Mucosa of rectum (tissue), 2 donors: Measurements from ENCODE around the gene PIEZO2.

ENCODE experiments used
- H3K27ac ChIP-seq, 2 donors: one replicate each; pipeline ENCODE4 v1.7.0; 2013; ENCODE audit warnings: inconsistent platforms in 2 of 2, low read depth in 2 of 2, low read length in 2 of 2
- H3K27me3 ChIP-seq, 2 donors: one replicate each; pipeline ENCODE4 v1.7.0; 2013; ENCODE audit warnings: low read length in 2 of 2; ENCODE audit not compliant: control insufficient read depth in 2 of 2, insufficient read depth in 2 of 2
- H3K36me3 ChIP-seq, 2 donors: one replicate each; pipeline ENCODE4 v1.7.0; 2013; ENCODE audit warnings: low read length in 2 of 2; ENCODE audit not compliant: control insufficient read depth in 2 of 2, insufficient read depth in 2 of 2
- H3K4me1 ChIP-seq, 2 donors: one replicate each; pipeline ENCODE4 v1.7.0; 2013; ENCODE audit warnings: low read length in 2 of 2, mild to moderate bottlenecking in 1 of 2; ENCODE audit not compliant: control insufficient read depth in 2 of 2, insufficient read depth in 2 of 2
- H3K4me3 ChIP-seq, 2 donors: one replicate each; pipeline ENCODE4 v1.7.0; 2013; ENCODE audit warnings: low read length in 2 of 2
- H3K9ac ChIP-seq, 2 donors: one replicate each; pipeline ENCODE4 v1.7.0; 2013; ENCODE audit warnings: low read length in 2 of 2, low read depth in 1 of 2, mild to moderate bottlenecking in 1 of 2
- H3K9me3 ChIP-seq, 2 donors: one replicate each; pipeline ENCODE4 v1.7.0; 2013; ENCODE audit warnings: low read length in 2 of 2; ENCODE audit not compliant: control insufficient read depth in 2 of 2
- donor health status: healthy.
- donor health status: Normal muscosa, but diverticular disease.

The PIEZO2 gene

GRCh38 chr18:10726198-10727068 lies 422.9 kb downstream of the PIEZO2 start:
- Histone ChIP-seq H3K9me3 (no peaks in the 10 kb centered on the region), H3K27me3 (no peaks in the 10 kb centered on the region), H3K4me1 (no peaks in the 10 kb centered on the region), H3K9ac (no peak overlapping the region), H3K36me3 (no peaks in the 10 kb centered on the region), H3K4me3 (no peak overlapping the region), H3K27ac (no peak overlapping the region)

- Histone ChIP-seq H3K36me3 (no peaks in the 10 kb centered on the region), H3K4me3 (no peak overlapping the region), H3K27me3 (no peaks in the 10 kb centered on the region), H3K27ac (no peak overlapping the region), H3K9ac (no peak overlapping the region), H3K4me1 (no peaks in the 10 kb centered on the region), H3K9me3 (no peaks in the 10 kb centered on the region)
These were observed 424.7 kb downstream of the PIEZO2 start for GRCh38 chr18:10724666-10725065.

- Histone ChIP-seq H3K27me3 (no peaks in the 10 kb centered on the region), H3K4me1 (no peaks in the 10 kb centered on the region), H3K9ac (no peak overlapping the region), H3K36me3 (no peaks in the 10 kb centered on the region), H3K27ac (no peak overlapping the region), H3K9me3 (no peaks in the 10 kb centered on the region), H3K4me3 (no peak overlapping the region)
These were observed 425.9 kb downstream of the PIEZO2 start for GRCh38 chr18:10723496-10723895.

- Histone ChIP-seq H3K27ac (no peak overlapping the region), H3K36me3 (no peaks in the 10 kb centered on the region), H3K9me3 (no peaks in the 10 kb centered on the region)
These were observed 430.6 kb downstream of the PIEZO2 start for GRCh38 chr18:10718809-10719208.

GRCh38 chr18:10715791-10716190 lies 433.6 kb downstream of the PIEZO2 start:
- Histone ChIP-seq H3K27ac (no peak overlapping the region), H3K27me3 (peaks cover 0 to 1% of the 10 kb centered on the region in 2 donors), H3K4me3 (no peak overlapping the region), H3K9me3 (no peaks in the 10 kb centered on the region), H3K9ac (no peak overlapping the region), H3K36me3 (no peaks in the 10 kb centered on the region), H3K4me1 (no peaks in the 10 kb centered on the region)

More at GRCh38 chr18:10718809-10719208, 430.6 kb downstream of the PIEZO2 start:
- H3K4me3 ChIP-seq: no peak overlapping the region
- no peaks in the 10 kb centered on the region for H3K4me1 ChIP-seq
- H3K9ac ChIP-seq: no peak overlapping the region
- H3K27me3 ChIP-seq: peaks cover 0 to 1% of the 10 kb centered on the region in 2 donors

- no peak overlapping the region for H3K27ac ChIP-seq
- no peaks in the 10 kb centered on the region for H3K4me1 ChIP-seq
- peaks cover 0 to 1% of the 10 kb centered on the region in 2 donors for H3K27me3 ChIP-seq
- H3K36me3 ChIP-seq: no peaks in the 10 kb centered on the region
- no peak overlapping the region for H3K4me3 ChIP-seq
- no peak overlapping the region for H3K9ac ChIP-seq
- H3K9me3 ChIP-seq: no peaks in the 10 kb centered on the region
These were observed 436.0 kb downstream of the PIEZO2 start for GRCh38 chr18:10713409-10713808.

GRCh38 chr18:10707294-10707693 lies 442.1 kb downstream of the PIEZO2 start:
- Histone ChIP-seq H3K27ac (no peak overlapping the region), H3K9ac (no peak overlapping the region), H3K4me1 (no peaks in the 10 kb centered on the region), H3K27me3 (no peaks in the 10 kb centered on the region), H3K4me3 (no peak overlapping the region), H3K36me3 (no peaks in the 10 kb centered on the region), H3K9me3 (no peaks in the 10 kb centered on the region)

GRCh38 chr18:10705786-10706185 lies 443.6 kb downstream of the PIEZO2 start:
- no peak overlapping the region for H3K4me3 ChIP-seq

GRCh38 chr18:10705291-10705690 lies 444.1 kb downstream of the PIEZO2 start:
- Histone ChIP-seq H3K9me3 (no peaks in the 10 kb centered on the region), H3K36me3 (no peaks in the 10 kb centered on the region), H3K4me1 (no peaks in the 10 kb centered on the region), H3K4me3 (no peak overlapping the region), H3K27ac (no peak overlapping the region), H3K27me3 (no peaks in the 10 kb centered on the region), H3K9ac (no peak overlapping the region)

More at GRCh38 chr18:10705786-10706185, 443.6 kb downstream of the PIEZO2 start:
- H3K27ac ChIP-seq: no peak overlapping the region
- no peaks in the 10 kb centered on the region for H3K36me3 ChIP-seq
- no peak overlapping the region for H3K9ac ChIP-seq
- H3K4me1 ChIP-seq: no peaks in the 10 kb centered on the region
- no peaks in the 10 kb centered on the region for H3K9me3 ChIP-seq
- H3K27me3 ChIP-seq: no peaks in the 10 kb centered on the region

GRCh38 chr18:10702206-10702605 lies 447.2 kb downstream of the PIEZO2 start:
- Histone ChIP-seq H3K9ac (no peak overlapping the region), H3K36me3 (no peaks in the 10 kb centered on the region), H3K27me3 (no peaks in the 10 kb centered on the region), H3K4me3 (no peak overlapping the region), H3K9me3 (no peaks in the 10 kb centered on the region), H3K27ac (no peak overlapping the region), H3K4me1 (no peaks in the 10 kb centered on the region)
